ES-I3 (cell line): Measurements from ENCODE around the gene ATG2B.
"Not testable (repeated sequence)": the region's sequence is repeated elsewhere in the genome, so short reads cannot be mapped to it uniquely, and the experiment has no call there.

Experiments
- H3K36me3 ChIP-seq: 2 replicates; pipeline ENCODE4 v1.6.1; 2013; ENCODE audit warnings: mild to moderate bottlenecking, low read length, control low read depth, moderate library complexity; ENCODE audit not compliant: insufficient read depth
- H3K4me1 ChIP-seq: 2 replicates; pipeline ENCODE4 v1.6.1; 2013; ENCODE audit warnings: mild to moderate bottlenecking, control low read depth, low read length; ENCODE audit not compliant: insufficient read depth
- H3K9ac ChIP-seq: 2 replicates; pipeline ENCODE4 v1.6.1; 2013; ENCODE audit warnings: low read depth, mild to moderate bottlenecking, low read length, moderate library complexity
- H3K9me3 ChIP-seq: 2 replicates; pipeline ENCODE4 v1.6.1; 2013; ENCODE audit warnings: mild to moderate bottlenecking, low read length, moderate library complexity; ENCODE audit not compliant: control insufficient read depth, insufficient read depth

ATG2B gene

GRCh38 chr14:96254687-96255086, 108.5 kb downstream of the ATG2B start:
- H3K4me1 ChIP-seq: peaks cover 10% of the 10 kb centered on the region; the same call in 1 of the 2 replicates
- H3K36me3 ChIP-seq: no peaks in the 10 kb centered on the region
- no peaks in the 10 kb centered on the region; the same call in 1 of the 2 replicates for H3K9me3 ChIP-seq
- no peak overlapping the region for H3K9ac ChIP-seq

DNA sequence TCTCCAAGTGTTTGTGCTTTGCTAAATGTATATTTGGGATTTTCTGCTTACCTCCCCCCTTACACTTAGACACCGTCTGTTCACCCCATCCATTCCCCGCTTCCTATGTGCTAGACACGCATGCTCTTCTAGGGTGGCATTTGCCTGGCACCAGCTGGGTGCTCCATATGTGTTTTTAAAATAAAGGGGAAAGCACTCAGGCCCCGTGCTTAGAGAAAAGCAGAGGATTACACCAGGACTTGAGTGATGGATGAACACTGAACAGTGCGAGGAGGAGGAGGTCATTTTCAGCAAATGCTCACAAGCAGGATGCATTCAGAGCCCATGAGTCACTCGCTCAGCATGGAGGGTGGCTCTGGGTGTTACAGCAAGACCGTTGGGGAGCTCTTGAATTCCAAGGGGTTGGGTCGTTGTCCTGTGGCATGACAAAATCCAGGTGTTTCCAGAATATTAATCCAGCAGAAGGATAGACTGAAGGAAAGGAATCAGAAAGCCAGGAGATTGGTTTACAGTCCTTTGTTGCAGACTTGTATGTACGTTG, 110.1 kb downstream of the ATG2B start:
- Histone ChIP-seq H3K9me3 (no peaks in the 10 kb centered on the region), H3K4me1 (peaks cover 10% of the 10 kb centered on the region; the same call in 1 of the 2 replicates), H3K9ac (no peak overlapping the region), H3K36me3 (no peaks in the 10 kb centered on the region)

DNA sequence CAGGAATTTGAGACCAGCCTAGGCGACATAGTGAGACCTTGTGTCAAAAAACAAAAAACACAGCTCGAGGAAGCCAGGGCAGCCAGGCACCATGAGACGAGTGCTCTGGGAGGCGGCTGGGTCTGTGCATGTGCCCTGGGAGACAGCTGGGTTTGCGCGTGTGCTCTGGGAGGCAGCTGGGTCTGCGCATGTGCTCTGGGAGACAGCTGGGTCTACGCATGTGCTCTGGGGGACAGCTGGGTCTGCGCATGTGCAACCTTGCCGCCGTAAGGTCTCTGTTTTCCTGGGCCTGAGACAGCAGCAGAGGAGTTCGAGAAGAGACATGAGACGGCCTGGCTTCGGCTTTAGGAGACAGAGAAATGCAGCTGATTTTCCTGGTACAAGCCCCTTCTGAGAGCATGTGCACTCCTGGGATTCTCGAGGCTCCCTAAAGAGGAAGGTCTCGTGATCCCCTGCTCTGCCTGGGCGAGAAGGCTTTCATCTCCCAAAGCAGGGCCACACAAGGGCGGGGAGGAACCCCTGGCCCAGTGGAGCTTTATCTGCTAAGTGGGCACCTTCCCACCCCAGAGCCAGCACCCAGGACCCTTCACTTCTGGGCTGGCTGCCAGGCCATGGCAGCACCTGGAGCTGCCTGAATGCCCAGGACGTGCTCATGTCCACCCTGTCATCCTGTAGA, 110.7 kb downstream of the ATG2B start:
- Histone ChIP-seq H3K4me1 (peaks cover 10% of the 10 kb centered on the region; the same call in 1 of the 2 replicates), H3K9me3 (no peaks in the 10 kb centered on the region)

DNA sequence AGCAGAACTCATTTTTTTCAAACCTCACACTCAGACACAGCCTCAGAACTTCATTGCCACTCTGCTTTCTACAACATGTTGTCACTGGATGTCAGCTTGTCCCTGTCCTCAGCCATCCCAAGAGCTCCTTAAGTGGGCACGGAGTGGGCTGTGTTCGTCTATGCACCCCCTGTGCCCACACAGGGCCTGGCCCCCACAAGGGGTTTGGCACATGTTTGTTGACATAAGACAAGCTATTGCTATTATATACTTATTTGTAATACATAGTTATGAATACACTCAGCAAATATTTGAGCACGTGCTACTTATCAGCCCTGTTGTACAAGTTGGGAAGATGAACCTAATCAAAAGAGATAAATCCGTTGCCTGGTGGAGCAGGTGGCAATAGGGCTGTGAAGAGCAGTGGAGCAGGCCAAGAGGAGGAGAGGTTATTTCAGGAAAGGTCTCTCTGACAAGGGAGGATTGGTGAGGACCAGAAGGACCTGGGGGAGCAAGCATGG, 111.4 kb downstream of the ATG2B start:
- Histone ChIP-seq H3K36me3 (no peaks in the 10 kb centered on the region), H3K9me3 (no peaks in the 10 kb centered on the region), H3K9ac (no peak overlapping the region), H3K4me1 (peaks cover 10% of the 10 kb centered on the region; the same call in 1 of the 2 replicates)

More for the DNA sequence above, 110.7 kb downstream of the ATG2B start:
- Histone ChIP-seq H3K9ac (no peak overlapping the region), H3K36me3 (no peaks in the 10 kb centered on the region)

DNA sequence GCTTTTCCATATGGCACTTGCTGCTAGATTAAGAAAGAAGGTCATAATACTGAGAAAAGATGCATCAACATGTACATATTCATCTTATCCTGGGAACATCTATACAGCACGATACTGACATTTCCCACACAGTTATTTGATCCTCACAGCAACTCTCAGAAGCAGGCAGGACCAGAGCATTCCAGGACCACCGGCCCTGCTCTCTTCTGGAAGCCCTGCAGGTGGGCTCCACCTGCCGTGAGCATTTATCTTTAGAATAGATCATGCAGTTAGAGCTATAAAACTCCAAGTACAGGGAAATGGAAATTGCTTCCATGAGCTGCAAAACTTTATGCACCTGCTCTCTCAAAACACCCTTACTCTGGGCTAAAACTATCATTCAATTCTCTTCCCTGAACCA, 112.7 kb downstream of the ATG2B start:
- H3K9ac ChIP-seq: no peak overlapping the region
- no peaks in the 10 kb centered on the region for H3K9me3 ChIP-seq
- H3K36me3 ChIP-seq: no peaks in the 10 kb centered on the region
- H3K4me1 ChIP-seq: peaks cover 10% of the 10 kb centered on the region; the same call in 1 of the 2 replicates

DNA sequence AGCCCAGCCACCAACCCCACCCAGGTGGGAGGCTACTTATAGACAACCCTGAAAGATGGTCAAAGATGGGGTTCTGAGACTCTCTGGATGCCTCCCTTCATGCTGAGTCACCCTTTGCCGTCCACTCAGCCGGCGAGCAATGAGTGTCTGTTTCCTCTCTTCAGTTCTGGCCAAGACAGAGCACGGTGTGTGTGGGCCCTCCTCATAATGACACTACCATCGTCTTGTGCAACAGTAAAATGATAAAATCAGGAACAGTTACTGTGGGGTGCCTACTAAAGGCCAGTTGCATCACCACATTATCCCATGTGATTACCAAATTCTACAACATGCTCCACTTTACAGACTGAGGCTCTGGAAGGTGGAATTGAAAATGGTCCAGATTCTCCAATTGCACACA, 114.1 kb downstream of the ATG2B start:
- H3K9me3 ChIP-seq: no peaks in the 10 kb centered on the region
- H3K4me1 ChIP-seq: peaks cover 10% of the 10 kb centered on the region; the same call in 1 of the 2 replicates
- no peaks in the 10 kb centered on the region for H3K36me3 ChIP-seq
- H3K9ac ChIP-seq: no peak overlapping the region

DNA sequence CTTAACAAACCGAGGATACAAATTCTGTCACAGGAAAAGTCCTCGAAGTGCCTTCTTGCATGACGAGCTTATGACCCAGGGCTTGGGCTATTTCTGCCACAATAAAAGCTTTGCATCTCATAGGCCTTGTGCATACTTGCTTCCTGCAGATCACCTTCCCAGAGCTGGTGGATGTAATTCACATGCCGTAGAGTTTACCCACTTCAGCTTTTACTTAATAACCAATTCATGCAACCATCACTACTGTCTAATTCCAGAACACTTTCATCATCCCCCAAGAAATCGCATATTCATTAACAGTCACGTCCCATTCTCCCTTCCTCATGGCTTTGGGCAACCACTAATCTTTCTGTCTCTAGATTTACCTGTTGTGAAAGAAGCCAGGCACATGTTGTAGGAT, 116.1 kb downstream of the ATG2B start:
- Histone ChIP-seq H3K4me1 (no peaks in the 10 kb centered on the region), H3K9ac (no peak overlapping the region), H3K9me3 (no peaks in the 10 kb centered on the region; the same call in 1 of the 2 replicates), H3K36me3 (no peaks in the 10 kb centered on the region)

DNA sequence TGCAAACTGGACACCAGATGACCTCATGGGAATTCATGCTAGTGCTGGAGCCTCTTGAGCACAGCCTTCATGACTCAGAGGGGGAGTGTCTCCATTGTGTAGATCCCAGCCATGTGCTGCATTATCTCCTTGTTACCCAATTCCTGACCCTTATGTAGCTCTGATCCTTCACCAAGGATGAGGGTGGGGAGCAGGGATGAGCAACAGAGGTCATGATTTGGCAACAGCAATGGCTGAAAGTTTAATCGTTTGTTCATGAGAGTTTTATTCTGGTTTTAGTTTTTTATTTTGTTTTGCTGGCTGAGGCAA, 116.6 kb downstream of the ATG2B start:
- H3K9ac ChIP-seq: no peak overlapping the region
- H3K9me3 ChIP-seq: no peaks in the 10 kb centered on the region; the same call in 1 of the 2 replicates

DNA sequence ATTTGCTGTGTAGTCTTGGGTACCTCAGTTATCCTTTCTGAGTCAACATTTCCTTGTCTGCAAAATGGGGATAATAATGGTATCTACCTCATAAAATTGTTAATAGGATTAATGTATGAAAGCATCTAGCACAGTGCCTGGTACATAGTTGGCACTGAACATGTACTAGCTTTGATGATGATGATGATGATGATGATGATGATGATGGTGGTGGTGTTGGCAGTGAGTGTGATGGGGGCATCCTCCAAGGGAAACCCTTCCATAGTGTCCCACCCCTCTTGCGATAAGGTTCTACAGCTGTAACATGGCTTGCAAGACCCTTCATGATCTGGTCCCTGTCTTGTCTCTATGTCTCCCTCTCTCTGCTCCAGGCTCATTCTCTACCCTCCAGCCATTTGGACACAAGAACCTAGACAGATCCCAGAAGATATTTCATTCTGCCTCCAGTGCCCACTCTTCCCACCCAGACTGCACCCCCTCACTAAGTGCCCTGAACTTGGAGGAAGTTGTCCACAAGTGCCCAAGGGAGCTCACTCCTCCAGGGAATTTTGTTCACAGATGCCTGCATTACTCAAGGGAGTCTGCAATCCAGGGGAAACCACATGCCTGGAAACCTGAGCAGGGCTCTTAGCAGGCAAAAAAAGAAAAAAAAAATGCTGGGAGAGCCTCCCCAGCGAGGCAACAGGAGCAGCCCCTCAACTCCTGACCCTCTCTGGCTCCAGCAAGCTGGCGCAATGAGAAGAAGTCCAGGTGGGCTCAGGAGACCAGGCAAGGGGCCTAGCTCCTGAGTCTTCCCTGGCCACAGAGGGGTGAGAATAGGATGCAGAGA, 117.2 kb downstream of the ATG2B start:
- Histone ChIP-seq H3K4me1 (no peaks in the 10 kb centered on the region), H3K9ac (no peak overlapping the region)

More for the DNA sequence above, 116.6 kb downstream of the ATG2B start:
- no peaks in the 10 kb centered on the region for H3K36me3 ChIP-seq
- H3K4me1 ChIP-seq: no peaks in the 10 kb centered on the region

GRCh38 chr14:96245074-96245473, 118.1 kb downstream of the ATG2B start:
- H3K9me3 ChIP-seq, H3K36me3 ChIP-seq, H3K4me1 ChIP-seq, H3K9ac ChIP-seq: not testable (repeated sequence)

More for the DNA sequence above, 117.2 kb downstream of the ATG2B start:
- Histone ChIP-seq H3K36me3 (no peaks in the 10 kb centered on the region), H3K9me3 (no peaks in the 10 kb centered on the region; the same call in 1 of the 2 replicates)

DNA sequence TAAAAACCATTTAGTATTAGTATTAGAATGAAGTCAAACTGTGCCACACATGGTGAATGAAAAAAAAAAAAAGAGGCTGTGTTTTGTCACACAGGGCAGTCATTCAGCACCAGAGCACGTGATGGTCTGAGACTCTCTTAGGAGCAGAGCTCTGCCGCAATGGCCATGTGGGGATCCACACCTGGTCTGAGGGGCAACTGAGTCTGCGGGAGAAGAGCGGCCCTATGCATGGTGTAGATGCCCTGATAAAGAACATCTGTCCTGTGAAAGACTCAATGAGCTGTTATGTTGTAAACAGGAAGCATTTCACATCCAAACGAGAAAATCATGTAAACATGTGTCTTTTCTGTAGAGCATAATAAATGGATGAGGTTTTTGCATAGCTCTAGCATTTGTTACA, 119.4 kb downstream of the ATG2B start:
- H3K4me1 ChIP-seq: no peaks in the 10 kb centered on the region

DNA sequence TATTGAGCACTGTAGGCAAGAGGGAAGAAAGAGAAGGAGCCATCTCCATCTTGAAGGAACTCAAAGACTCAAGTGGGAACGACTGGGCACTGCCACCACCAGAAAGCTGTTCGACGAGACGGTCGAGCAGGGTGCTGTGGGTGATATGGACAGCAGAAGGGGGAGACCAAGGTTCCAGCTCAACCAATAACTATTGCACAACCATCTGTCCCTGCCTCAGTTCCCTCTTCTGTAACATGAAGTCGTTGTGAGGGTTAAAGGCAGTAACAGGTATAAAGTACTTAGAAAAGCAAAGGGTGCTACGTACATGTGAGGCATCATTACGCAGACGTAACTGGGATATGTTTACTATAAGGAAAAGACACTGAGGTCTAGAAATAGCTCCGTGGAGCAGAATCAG, 121.0 kb downstream of the ATG2B start:
- Histone ChIP-seq H3K9me3 (no peaks in the 10 kb centered on the region; the same call in 1 of the 2 replicates), H3K9ac (no peak overlapping the region), H3K4me1 (no peaks in the 10 kb centered on the region), H3K36me3 (no peaks in the 10 kb centered on the region)

More for the DNA sequence above, 119.4 kb downstream of the ATG2B start:
- no peaks in the 10 kb centered on the region for H3K36me3 ChIP-seq
- H3K9me3 ChIP-seq: no peaks in the 10 kb centered on the region; the same call in 1 of the 2 replicates
- no peak overlapping the region for H3K9ac ChIP-seq

- H3K36me3 ChIP-seq: no peaks in the 10 kb centered on the region
- no peak overlapping the region for H3K9ac ChIP-seq
- 0 out of 2 replicates have a peak, but pooled peaks cover under 1% of the 10 kb centered on the region for H3K4me1 ChIP-seq
- H3K9me3 ChIP-seq: no peaks in the 10 kb centered on the region; the same call in 1 of the 2 replicates
Observed at GRCh38 chr14:96240641-96241040, 122.5 kb downstream of the ATG2B start.

DNA sequence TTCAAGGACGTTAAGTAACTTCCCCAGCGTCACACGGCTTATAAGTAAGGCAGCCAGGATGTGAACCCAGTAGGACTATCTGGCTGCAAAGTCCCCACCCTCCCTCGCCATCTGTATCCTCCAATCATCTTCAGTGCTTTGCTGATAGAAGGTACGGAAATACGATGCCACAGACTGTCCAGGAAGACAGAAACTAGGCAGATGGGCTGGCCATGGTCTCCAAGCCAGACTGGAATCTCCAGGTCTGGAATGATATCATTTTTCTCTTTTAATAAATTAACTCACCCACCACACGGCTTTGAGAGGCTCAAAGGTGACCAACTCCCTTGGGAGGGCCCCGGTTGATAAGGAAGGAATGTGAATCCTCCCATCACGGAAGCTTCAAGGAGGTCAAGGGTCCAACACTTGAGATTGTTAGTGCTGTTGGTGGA, 123.4 kb downstream of the ATG2B start:
- no peaks in the 10 kb centered on the region for H3K36me3 ChIP-seq
- H3K4me1 ChIP-seq: 0 out of 2 replicates have a peak, but pooled peaks cover 5% of the 10 kb centered on the region
- H3K9me3 ChIP-seq: no peaks in the 10 kb centered on the region; the same call in 1 of the 2 replicates
- no peak overlapping the region for H3K9ac ChIP-seq
